GM19463 (cell line): ENCODE results near the gene KCNIP2.

ENCODE experiments used
- ATAC-seq: cut with Tn5 transposase; IDR thresholded peaks from one replicate; pipeline ENCODE4 v1.9.1; 2021; ENCODE audit warnings: mild to moderate bottlenecking, moderate library complexity; ENCODE audit not compliant: unreplicated experiment

KCNIP2 gene

GRCh38 chr10:101785801-101786200 lies 57.8 kb downstream of the KCNIP2 start:
- no peak for ATAC-seq

DNA sequence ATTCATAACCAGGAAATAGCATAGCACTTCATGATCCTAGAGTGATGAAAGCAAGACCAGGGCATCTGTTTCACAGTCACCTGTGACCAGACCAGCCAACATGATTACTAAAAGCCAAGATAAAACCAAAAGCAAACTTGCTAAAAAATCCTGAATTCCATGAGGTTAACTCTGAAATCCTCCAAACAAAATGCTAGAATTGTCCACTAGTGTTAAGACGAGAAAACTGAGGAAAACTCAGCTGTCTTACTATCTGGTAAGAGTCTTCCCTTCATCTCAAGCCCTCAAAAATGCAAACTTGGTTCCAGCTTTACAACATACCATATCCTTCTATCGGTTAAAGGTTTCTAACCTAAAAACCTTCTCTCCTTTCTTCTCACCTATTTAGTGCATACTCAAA lies 59.0 kb downstream of the KCNIP2 start:
- ATAC-seq, result no peak

DNA sequence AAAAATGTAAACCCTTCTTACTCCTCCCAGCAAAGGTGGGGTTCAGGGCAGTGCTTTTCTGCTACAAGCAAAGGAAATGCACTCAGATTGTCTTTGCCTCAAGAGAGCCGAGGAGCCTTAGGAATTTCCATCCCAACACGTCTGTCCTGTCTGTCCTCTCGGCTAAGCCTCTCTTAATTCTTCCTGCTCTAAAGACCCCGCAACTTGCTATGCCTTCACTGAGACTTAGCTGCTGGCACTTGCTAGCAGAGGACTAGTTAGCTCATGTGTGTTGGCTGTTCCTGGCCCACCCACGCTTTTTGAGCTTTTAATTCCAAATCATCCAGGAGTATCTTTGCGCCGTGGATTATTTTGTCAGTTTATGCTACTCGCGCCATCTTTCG lies 59.9 kb downstream of the KCNIP2 start:
- ATAC-seq, result no peak

DNA sequence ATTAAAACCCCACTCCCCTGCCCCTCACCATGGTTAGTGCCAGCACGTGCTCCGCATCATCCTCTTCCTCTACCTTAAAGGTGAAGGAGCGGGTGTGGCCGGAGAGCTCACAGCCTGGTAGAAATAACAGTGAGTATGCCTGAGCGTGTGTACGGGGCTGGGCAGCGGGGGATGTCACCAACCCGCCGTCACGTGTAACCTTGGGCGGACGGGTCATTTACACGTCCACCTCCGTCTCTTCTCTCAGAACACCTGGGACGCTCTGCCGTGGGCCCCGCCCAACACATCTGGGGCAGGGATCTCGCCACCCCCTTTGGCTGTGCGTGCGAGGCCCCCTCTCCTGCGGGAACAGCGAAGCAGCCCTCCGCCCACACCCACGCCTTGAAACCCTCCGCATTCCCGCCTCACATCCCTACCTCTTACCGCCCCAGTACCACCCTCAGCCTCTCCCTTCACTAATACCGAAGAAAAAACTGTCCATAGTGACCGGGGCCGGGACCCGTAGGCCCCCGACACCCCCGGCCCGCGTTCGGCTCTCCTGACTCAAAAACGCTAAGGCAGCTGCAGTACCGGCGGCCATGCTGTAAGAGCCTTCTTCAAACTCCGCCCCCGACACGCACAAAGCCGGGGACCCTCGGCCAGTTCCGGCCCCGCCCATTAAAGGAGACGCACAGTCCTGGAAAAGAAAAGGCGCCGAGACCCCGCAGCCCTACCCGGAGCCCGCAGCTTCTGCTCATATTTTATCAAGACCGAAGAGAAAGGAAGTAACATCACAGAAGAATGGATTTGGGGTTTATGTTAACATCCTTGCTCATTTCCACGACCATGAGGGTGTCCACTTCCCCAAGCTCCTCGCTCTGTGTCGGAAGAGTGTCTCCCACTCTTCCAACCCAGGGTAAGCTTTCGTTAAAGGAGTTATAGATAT lies 60.5 kb downstream of the KCNIP2 start, which contains the start of gene NPM3:
TSS of gene NPM3 (minus strand) at position 636 of the 925 bp plus-strand sequence. CDS start at position 580, 56 bp downstream.
- peak; percentile 74 for ATAC-seq

- ATAC-seq, result no peak
Measured at GRCh38 chr10:101781984-101782810, 61.4 kb downstream of the KCNIP2 start.

DNA sequence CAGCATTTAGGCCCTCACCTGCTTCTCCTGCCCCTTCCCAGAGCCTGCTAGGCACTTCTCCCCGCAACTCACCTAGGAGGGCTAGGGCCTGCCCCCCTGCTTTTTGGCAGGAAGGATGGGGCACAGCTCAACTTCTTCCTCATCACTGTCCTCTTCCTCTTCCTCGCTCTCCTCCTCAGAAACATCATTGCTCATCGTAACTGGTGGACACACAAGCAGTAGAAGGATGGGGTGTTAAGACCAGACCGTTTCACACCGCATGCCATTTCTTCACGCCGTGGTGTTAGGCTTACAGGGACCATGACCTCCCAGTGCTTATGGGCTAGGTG lies 62.0 kb downstream of the KCNIP2 start:
- ATAC-seq, result no peak

DNA sequence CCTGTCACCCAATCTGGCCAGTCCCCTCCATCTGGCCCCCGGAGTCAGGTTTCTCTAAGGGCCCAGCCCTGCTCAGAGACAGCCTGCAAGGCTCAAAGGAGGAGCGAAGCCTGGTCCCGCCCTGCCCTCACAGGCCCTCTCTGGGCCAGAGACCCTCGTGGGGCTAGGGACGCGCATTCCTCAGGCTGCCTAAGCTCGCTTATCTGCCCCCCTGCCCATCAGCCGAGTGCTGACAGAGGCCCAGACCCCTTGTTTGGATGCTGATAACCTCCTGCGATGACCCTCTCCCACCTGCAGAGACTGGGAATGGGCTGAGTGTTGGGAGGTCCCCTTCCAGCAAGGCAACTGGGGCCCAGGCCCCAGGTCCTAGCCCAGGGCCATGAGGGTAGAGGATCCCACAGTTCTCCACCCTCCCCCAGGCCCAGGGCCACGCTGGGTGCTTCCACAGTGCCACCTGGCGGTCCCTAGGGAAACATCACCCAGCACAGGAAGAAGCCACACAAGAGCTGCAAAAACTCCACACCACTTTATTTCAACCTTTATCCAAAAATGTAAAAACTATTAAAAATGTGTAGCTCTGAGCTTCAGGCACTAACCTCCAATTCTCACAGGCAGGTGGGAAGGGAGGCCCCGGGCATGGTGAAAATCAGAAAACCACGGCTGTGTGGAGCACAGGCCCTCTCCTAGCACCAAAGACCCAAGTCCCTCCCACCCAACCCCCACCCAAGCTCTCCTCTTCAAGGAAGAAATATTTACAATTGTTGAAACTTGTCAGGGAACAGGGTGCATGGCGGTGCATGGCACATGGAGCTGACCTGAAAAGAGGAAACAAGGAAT lies 62.6 kb downstream of the KCNIP2 start:
- ATAC-seq, result no peak

- ATAC-seq, result no peak
Measured at GRCh38 chr10:101780187-101780817, 63.3 kb downstream of the KCNIP2 start.

DNA sequence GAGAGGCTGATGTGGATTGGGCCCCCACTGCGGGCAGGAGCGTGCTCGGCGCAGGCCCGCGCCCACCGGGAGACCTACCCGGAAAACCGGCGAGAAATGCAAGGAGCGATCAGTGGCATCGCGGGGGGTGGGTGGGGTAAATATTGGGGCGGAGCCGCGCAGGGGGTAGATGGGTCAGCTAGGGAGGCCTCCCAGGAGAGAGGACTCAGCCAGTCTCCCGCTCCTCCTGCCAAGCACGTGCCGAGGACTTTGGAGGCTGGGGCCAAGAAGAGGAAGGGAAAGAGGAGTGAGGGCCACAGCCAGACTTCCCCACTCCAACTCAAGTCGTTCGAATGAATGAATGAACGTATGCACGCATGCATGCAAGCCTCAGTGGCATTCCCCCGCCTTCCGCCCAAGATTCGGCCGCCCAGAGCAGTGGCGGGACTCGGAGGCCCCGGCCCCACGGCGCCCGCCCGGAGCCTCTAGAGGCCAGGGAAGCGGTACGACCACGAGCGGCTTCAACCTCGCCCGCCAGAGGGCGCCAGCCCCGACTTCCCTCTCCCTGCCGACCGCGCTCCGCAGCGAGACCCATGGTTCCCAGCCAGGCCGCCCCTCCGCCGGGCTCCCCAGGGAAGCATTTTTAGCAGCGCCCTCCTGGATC lies 63.9 kb downstream of the KCNIP2 start:
- peak; percentile 32 for ATAC-seq

DNA sequence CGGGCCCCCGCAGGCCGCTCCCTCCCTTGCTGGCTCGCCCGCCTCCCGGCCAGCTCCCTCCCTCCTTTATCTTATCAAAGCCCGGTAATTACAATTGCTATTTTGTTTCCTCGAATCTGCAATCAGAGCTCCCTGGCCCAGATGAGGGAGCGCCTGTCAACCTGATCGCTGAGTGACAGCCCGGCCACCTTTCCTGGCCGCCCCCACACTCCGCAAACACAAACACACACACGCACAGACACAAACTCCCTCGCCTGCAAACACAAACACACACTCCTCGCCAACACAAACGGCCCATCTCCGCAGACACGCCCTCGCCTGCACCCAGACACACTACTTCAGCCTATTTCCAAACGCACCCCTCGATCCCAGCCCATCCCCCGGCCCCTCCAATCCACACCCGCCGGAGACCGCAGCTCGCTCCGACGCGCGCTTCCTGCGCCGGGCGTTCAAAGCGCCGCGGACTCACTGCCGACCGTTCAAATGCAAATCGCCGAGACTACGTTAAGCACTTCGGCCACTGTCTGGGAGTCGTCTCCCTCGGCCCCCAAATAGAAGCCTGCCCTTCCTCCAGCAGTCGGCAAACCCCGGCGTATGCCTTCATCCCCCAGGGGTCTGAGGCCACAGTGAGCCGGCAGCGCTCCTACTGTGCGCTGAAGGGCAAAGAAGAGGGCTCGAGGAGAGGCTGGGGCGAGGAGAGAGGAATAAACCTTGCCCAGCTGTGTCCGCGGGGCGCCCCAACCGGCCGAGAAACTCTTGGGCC lies 64.6 kb downstream of the KCNIP2 start:
- no peak for ATAC-seq

GRCh38 chr10:101778151-101778780 lies 65.3 kb downstream of the KCNIP2 start:
- no peak for ATAC-seq

DNA sequence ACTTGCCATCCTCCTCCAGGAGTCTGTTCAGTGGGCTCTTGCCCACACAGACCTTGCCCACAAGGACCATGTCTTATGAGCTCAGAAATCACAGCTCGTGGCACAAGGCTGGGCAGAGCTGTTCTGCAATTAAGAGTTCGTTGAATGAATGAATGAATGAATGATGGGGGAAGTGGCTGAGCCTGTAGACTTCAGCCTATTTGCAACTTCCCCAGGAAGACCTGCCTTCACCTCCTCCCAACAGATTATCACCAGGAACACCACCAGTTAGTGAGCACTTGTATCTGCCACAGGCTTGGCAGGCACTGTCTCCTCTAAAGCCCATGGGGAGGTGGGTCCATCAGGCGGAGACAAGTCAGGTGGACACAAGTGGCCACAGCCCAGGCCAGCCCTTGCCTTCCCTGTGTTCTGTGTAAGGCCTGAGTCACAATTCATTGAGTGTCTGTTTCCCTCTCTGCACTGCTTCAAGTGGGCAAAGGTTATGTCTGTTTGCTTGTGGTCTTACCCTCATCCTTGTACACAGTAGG lies 65.9 kb downstream of the KCNIP2 start:
- ATAC-seq, result no peak

DNA sequence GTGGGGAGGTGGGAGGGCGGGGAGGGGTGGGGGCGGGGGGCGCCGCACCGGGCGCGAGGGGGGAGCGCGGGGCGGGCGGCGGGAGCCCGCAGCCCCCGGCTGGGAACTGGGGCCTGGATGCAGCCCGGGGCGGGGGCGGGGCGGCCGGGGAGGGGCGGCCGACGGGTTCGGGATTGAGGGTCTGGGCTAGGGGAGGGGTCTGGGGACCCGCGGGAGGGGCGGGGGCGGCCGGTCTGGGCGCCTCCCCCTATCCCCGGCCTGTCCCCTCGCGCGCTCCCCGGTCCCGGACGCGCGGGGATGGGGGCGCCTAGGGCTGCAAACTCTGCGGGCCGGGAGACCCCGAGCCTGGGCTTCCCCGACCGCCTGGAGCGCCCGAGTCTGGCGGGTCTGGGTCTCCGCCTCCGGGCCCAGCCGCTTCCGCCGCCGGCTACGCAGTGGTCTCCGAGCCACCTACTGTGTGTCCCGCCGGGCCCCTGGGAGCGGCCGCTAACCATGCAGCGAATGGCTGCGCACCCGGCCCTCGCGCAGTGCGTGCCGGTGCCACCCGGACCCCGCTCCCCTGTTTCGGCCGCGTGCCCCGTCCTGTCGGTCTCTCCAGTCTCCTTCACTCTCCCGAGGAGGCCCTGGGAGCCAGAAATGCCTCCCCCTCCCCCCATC lies 67.3 kb downstream of the KCNIP2 start:
- ATAC-seq, result no peak
